HG03064 (cell line): ENCODE measurements around the gene USP1.

ENCODE experiments used
- ATAC-seq: cut with Tn5 transposase; IDR thresholded peaks from one replicate; pipeline ENCODE4 v1.9.1; 2021; ENCODE audit warnings: low read depth; ENCODE audit not compliant: unreplicated experiment

Gene USP1

DNA sequence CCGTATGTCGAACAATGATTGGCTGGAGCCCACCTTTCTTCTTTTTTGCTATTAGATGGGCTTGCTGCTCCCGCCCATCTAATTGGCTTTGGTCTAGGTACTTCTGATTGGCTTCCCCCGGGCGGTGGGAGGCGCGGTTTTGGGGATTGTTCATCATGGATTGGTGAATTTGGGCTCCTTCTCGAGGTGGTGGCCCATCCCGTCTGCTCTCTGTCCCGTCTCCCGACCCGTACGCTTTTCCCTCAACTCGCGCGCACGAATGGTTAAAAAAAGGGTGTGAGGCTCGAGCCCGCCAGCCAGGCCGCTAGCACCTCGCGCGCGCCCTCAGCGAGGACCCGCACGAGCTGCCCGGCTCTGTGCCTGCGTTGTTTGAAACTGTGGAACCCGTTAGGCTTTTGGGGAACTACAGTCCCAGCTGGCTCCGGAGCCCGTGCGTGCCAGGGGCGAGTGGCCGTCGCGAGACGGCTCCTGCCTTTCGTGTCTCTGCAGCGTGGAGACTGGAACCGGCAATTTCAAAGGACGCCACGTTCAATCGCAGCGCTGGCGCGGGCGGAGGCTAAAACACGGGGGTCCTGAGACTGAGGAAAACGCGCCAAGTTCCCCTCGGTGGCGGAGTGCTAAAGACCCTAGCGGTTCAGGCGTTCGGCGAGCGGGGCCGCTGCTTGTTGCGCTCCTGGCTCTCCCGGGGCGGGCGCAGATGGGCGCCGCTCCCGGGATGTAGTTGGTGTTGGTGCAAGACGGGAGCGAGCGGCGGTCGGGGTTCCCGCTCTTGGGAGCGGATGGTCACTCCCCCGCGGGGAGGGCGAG is at the start of gene USP1:
USP1 (plus strand) TSS at position 584 of the 807 bp plus-strand sequence. CDS start 2,819 bp downstream, outside the sequence.
- ATAC-seq: peak; percentile 72

DNA sequence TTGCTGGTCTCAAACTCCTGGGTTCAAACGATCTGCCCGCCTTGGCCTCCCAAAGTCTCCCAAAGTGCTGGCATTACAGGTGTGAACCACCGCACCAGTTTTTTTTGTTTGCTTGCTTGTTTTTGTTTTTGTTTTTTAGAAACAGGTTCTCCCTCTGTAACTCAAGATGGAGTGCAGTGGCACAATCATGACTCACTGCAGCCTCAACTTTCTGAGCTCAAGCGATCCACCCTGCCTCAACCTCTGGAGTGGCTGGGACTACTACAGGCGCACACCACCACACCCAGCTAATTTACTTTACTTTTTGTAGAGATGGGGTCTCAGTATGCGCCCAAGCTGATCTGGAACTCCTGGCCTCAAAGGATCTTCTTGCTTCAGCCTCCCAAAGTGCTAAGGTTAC is 47.3 kb upstream of the USP1 start:
- no peak for ATAC-seq

GRCh38 chr1:62390071-62390470 is 46.8 kb upstream of the USP1 start:
- no peak for ATAC-seq

- no peak for ATAC-seq
Measured at GRCh38 chr1:62391369-62391971, 45.4 kb upstream of the USP1 start.

GRCh38 chr1:62392951-62393350 is 43.9 kb upstream of the USP1 start:
- no peak for ATAC-seq

- ATAC-seq: no peak
Measured at GRCh38 chr1:62394646-62395045, 42.2 kb upstream of the USP1 start.

- ATAC-seq: no peak
Measured at GRCh38 chr1:62395291-62395690, 41.6 kb upstream of the USP1 start.

DNA sequence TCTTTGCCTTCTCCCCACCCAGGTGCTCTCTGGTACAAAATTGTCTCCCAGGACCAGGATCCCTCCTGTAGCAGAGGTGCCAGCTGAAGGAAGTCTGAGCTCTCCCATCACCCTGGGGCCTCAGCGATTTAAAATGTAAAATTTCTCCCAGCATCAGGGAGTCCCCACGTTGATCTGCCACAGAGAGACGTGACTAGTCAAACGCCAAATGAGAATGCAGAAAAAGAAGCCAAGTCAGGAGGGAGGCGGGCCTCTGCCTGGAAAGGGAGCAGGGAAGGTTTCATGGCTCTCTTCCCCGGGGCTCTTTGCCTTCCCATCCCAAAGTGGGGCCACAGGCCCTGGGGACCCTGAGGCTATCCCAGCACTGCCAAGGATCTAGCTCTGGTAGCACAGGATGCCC is 40.0 kb upstream of the USP1 start:
- ATAC-seq: no peak

- no peak for ATAC-seq
Measured at GRCh38 chr1:62397301-62397700, 39.5 kb upstream of the USP1 start.

- no peak for ATAC-seq
Measured at GRCh38 chr1:62398377-62398776, 38.5 kb upstream of the USP1 start.

GRCh38 chr1:62401034-62401760 is 35.7 kb upstream of the USP1 start:
- ATAC-seq: no peak

DNA sequence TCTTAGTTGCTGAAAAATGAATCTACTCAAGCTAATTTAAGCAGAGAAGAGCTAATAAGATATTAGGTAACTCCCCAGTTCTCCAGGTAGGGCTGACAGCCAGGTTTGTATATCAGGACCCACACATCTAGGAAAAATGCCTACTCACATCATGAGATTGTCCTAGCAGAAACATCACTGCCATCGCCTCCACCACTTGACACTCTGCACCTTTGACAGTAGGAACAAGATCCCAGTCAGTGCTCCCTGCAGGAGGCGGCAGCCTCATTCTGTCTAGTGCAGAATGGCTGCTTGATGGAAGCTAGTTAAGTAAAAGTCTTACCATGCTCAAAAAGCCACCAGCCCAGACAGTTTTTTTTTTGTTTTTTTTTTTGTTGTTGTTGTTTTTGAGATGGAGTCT is 31.6 kb upstream of the USP1 start:
- ATAC-seq: no peak

GRCh38 chr1:62406576-62406975 is 30.3 kb upstream of the USP1 start:
- ATAC-seq: no peak

GRCh38 chr1:62407398-62408009 is 29.3 kb upstream of the USP1 start:
- no peak for ATAC-seq

GRCh38 chr1:62415687-62416086 is 21.2 kb upstream of the USP1 start:
- ATAC-seq: no peak

GRCh38 chr1:62417351-62417999 is 19.4 kb upstream of the USP1 start:
- no peak for ATAC-seq

DNA sequence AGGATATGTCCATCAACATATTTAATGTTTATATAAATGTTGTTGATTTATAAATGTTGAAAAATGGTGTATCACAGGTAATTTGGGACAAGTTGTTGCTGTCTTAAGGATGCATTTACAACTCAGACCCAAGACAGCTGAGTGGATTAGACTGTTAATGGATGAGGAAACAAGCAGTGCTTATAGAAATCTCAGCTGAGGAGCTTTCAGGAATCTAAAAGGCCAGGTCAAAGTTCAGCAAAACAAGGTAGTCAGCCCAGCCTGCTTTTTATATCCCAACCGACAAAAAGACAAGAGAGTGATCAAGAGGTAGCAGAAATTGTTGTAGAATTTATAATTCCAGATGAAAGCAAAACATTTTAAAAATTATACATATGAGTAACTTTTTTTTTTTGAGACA is 16.6 kb upstream of the USP1 start:
- no peak for ATAC-seq

DNA sequence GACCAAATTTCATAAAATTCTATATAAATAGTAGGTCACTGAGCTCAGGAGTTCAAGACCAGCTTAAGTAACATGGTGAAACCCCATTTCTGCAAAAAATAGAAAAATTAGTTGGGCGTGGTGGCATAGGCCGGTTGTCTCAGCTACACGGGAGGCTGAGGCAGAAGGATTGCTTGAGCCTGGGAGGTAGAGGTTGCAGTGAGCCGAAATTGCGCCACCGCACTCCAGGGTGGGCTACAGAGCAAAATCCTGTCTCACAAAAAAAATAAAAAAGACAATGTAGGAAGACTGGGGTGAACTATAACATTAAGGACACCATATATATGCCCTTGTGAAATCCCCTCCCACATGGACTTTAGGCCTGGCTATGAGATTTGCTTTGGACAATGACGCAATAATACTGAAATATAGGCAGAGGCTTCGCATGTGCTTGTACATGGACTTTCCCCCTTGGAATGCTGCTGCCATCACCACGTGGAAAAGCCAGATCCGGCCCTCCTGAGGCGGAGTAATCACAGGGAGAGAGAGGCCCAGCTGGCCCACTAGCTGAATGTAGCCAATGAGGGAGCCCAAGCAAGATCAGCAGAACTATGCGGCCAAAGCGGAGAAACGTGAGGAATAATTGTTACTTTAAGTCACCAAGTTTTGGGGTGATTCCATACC is 13.1 kb upstream of the USP1 start:
- no peak for ATAC-seq

GRCh38 chr1:62424411-62424810 is 12.4 kb upstream of the USP1 start:
- ATAC-seq: no peak

- no peak for ATAC-seq
Measured at GRCh38 chr1:62425041-62425440, 11.8 kb upstream of the USP1 start.
